HG03095 (cell line): ENCODE measurements around the gene HS3ST1.
A peak's percentile ranks its signal among the peaks of the same experiment; 100 is the strongest.

Source experiments
- ATAC-seq: cut with Tn5 transposase; IDR thresholded peaks from one replicate; pipeline ENCODE4 v1.9.1; 2021; ENCODE audit warnings: moderate library complexity; ENCODE audit not compliant: unreplicated experiment

The HS3ST1 gene

GRCh38 chr4:11436084-11436483 lies 7.4 kb upstream of the HS3ST1 start:
- ATAC-seq, result peak; percentile 55

GRCh38 chr4:11435557-11435956 lies 6.9 kb upstream of the HS3ST1 start:
- no peak for ATAC-seq

- ATAC-seq, result no peak
Measured at GRCh38 chr4:11431111-11431510, 2.4 kb upstream of the HS3ST1 start.

GRCh38 chr4:11430536-11430935 lies 1.8 kb upstream of the HS3ST1 start:
- no peak for ATAC-seq

GRCh38 chr4:11429699-11430045 lies 978 bp upstream of the HS3ST1 start:
- no peak for ATAC-seq

GRCh38 chr4:11428899-11429698 lies 405 bp upstream of the HS3ST1 start:
- peak; percentile 75 for ATAC-seq

GRCh38 chr4:11427121-11427996 lies 1.3 kb downstream of the HS3ST1 start:
- ATAC-seq, result no peak

- ATAC-seq, result no peak
Measured at GRCh38 chr4:11426731-11427120, 2.0 kb downstream of the HS3ST1 start.

- ATAC-seq, result no peak
Measured at GRCh38 chr4:11426003-11426402, 2.7 kb downstream of the HS3ST1 start.

- no peak for ATAC-seq
Measured at GRCh38 chr4:11424856-11425255, 3.8 kb downstream of the HS3ST1 start.

GRCh38 chr4:11424000-11424399 lies 4.7 kb downstream of the HS3ST1 start:
- no peak for ATAC-seq

- no peak for ATAC-seq
Measured at GRCh38 chr4:11423465-11423864, 5.2 kb downstream of the HS3ST1 start.

GRCh38 chr4:11421116-11421515 lies 7.6 kb downstream of the HS3ST1 start:
- ATAC-seq, result no peak

GRCh38 chr4:11420327-11420726 lies 8.4 kb downstream of the HS3ST1 start:
- ATAC-seq, result no peak

GRCh38 chr4:11418610-11419009 lies 10.1 kb downstream of the HS3ST1 start:
- no peak for ATAC-seq

- ATAC-seq, result no peak
Measured at GRCh38 chr4:11416767-11417113, 12.0 kb downstream of the HS3ST1 start.

- ATAC-seq, result peak; percentile 26
Measured at GRCh38 chr4:11416071-11416766, 12.5 kb downstream of the HS3ST1 start.

- peak; percentile 73 for ATAC-seq
Measured at GRCh38 chr4:11415409-11416070, 13.2 kb downstream of the HS3ST1 start.

GRCh38 chr4:11412211-11412610 lies 16.5 kb downstream of the HS3ST1 start:
- ATAC-seq, result no peak

GRCh38 chr4:11409632-11410031 lies 19.1 kb downstream of the HS3ST1 start:
- ATAC-seq, result no peak
